Breast epithelium (tissue), 3 donors: ENCODE data around the gene KRT4.

Experiments
- CTCF ChIP-seq, 3 donors: fragments of 450-650 bp; IDR thresholded peaks; one replicate each; pipeline ENCODE4 v1.5.1; 2016 to 2017; ENCODE audit warnings: antibody characterized with exemption in 3 of 3, mild to moderate bottlenecking in 3 of 3, moderate library complexity in 3 of 3
- POLR2A ChIP-seq: fragments of 450-650 bp; IDR thresholded peaks from one replicate; pipeline ENCODE4 v1.6.1; 2016; ENCODE audit warnings: antibody characterized with exemption, mild to moderate bottlenecking, moderate library complexity

- no peak for TF ChIP-seq POLR2A
- TF ChIP-seq CTCF (IDR thresholded peaks at IDR 0.05), result no peak
These were observed 17.5 kb downstream of the KRT4 start for GRCh38 chr12:52796429-52796794.
